Progenitor cell of endocrine pancreas (in vitro differentiated cells): ENCODE data around the gene EXOC8. TPM values are rescaled to one million over a fixed set of nuclear protein-coding genes. Genes with fewer than 3 reads are reported as not detected.
A peak's percentile ranks its signal among the peaks of the same experiment; 100 is the strongest.

ENCODE experiments used
- DNase-seq: peaks from one replicate; pipeline ENCODE4 v3.0.0; 2021; ENCODE audit warnings: low spot score; ENCODE audit not compliant: unreplicated experiment
- H3K27ac Mint-ChIP-seq: 2 replicates; pipeline ENCODE4 v1.8.0; 2021; ENCODE audit warnings: mild to moderate bottlenecking, moderate library complexity, mixed read lengths
- H3K27me3 Mint-ChIP-seq: 2 replicates; pipeline ENCODE4 v1.8.0; 2021; ENCODE audit warnings: mixed read lengths
- H3K36me3 Mint-ChIP-seq: 2 replicates; pipeline ENCODE4 v1.8.0; 2022; ENCODE audit warnings: mixed read lengths; ENCODE audit not compliant: insufficient read depth
- H3K4me1 Mint-ChIP-seq: 2 replicates; pipeline ENCODE4 v1.8.0; 2021; ENCODE audit warnings: low read depth, mixed read lengths
- H3K4me3 Mint-ChIP-seq: 2 replicates; pipeline ENCODE4 v1.8.0; 2021; ENCODE audit warnings: low read depth, mild to moderate bottlenecking, moderate library complexity, mixed read lengths
- H3K9me3 Mint-ChIP-seq: 2 replicates; pipeline ENCODE4 v1.8.0; 2021; ENCODE audit warnings: low read depth, mixed read lengths
- total RNA-seq: library from RNA; stranded (reverse); gene quantifications from 2 replicates; pipeline ENCODE4 v1.2.1, GENCODE V29; 2021
- TF ChIP-seq, protein P1 (sequence below): fragments of 200-600 bp; sonication (generic); IDR thresholded peaks from one replicate; pipeline ENCODE4 v1.5.0; 2021; ENCODE audit warnings: antibody characterized with exemption, mild to moderate bottlenecking; ENCODE audit not compliant: unreplicated experiment

EXOC8 gene
- total RNA-seq, 1 donor from 2014 or later, result 9.6 TPM

DNA sequence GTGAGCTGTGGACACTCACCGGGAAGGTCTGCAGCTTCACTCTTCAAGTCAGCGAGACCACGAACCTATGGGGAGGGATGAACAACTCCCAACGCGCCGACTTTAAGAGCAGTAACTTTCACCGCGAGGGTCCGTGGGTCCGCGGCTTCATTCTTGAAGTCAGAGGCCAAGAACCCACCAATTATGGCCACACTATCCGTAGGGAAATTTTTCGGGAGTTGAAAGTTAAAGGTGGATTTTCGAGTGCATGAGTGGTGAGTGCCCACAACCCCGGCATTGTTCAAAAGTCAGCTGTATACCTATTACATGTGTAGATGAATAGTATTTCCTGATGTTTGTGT is 19.7 kb downstream of the EXOC8 start:
- Mint-ChIP-seq H3K27me3 (no peaks in the 10 kb centered on the region), H3K9me3 (no peaks in the 10 kb centered on the region), H3K27ac (no peak overlapping the region), H3K36me3 (no peaks in the 10 kb centered on the region), H3K4me3 (no peak overlapping the region), H3K4me1 (no peaks in the 10 kb centered on the region)
- TF ChIP-seq, protein P1, sequence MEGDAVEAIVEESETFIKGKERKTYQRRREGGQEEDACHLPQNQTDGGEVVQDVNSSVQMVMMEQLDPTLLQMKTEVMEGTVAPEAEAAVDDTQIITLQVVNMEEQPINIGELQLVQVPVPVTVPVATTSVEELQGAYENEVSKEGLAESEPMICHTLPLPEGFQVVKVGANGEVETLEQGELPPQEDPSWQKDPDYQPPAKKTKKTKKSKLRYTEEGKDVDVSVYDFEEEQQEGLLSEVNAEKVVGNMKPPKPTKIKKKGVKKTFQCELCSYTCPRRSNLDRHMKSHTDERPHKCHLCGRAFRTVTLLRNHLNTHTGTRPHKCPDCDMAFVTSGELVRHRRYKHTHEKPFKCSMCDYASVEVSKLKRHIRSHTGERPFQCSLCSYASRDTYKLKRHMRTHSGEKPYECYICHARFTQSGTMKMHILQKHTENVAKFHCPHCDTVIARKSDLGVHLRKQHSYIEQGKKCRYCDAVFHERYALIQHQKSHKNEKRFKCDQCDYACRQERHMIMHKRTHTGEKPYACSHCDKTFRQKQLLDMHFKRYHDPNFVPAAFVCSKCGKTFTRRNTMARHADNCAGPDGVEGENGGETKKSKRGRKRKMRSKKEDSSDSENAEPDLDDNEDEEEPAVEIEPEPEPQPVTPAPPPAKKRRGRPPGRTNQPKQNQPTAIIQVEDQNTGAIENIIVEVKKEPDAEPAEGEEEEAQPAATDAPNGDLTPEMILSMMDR, result no peak
- no peak for DNase-seq

DNA sequence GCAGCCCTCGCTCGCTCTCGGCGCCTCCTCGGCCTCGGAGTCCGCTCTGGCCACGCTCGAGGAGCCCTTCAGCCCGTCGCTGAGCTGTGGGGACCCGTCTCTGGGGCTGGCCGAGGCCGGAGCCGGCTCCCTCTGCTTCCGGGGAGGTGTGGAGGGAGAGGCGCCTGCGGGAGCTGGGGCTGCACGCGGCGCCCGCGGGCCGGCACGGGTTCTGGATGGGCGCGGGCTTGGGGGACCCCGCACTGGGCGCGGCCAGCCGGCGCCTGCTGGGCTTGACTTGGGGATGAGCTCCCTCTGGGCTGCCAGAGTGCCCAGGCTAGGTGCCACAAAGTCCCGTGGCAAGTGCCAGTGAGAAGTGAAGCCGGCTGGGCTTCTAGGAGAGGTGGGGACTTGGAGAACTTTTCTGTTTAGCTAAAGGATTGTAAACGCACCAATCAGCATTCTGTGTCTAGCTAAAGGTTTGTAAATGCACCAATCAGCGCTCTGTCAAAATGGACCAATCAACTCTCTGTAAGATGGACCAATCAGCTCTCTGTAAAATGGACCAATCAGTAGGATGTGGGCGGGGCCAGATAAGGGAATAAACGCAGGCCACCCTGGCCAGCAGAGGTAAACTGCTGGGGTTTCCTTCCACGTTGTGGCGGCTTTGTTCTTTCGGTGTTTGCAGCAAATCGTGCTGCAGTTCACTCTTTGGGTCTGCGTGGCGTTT is 20.2 kb downstream of the EXOC8 start:
- TF ChIP-seq, protein P1, result no peak
- Mint-ChIP-seq H3K9me3 (no peaks in the 10 kb centered on the region), H3K4me3 (no peak overlapping the region), H3K36me3 (no peaks in the 10 kb centered on the region), H3K27me3 (no peaks in the 10 kb centered on the region), H3K4me1 (no peaks in the 10 kb centered on the region), H3K27ac (no peak overlapping the region)
- DNase-seq, result no peak

GRCh38 chr1:231315887-231316286 is 21.8 kb downstream of the EXOC8 start:
- no peak overlapping the region for H3K4me3 Mint-ChIP-seq
- TF ChIP-seq, protein P1, result peak; percentile 45
- no peak for DNase-seq
- H3K36me3 Mint-ChIP-seq, result no peaks in the 10 kb centered on the region
- no peak overlapping the region for H3K27ac Mint-ChIP-seq
- H3K27me3 Mint-ChIP-seq, result no peaks in the 10 kb centered on the region
- H3K4me1 Mint-ChIP-seq, result no peaks in the 10 kb centered on the region
- H3K9me3 Mint-ChIP-seq, result no peaks in the 10 kb centered on the region

GRCh38 chr1:231313661-231314060 is 24.0 kb downstream of the EXOC8 start:
- Mint-ChIP-seq H3K27me3 (no peaks in the 10 kb centered on the region), H3K4me1 (no peaks in the 10 kb centered on the region), H3K36me3 (no peaks in the 10 kb centered on the region), H3K4me3 (no peak overlapping the region), H3K27ac (no peak overlapping the region), H3K9me3 (no peaks in the 10 kb centered on the region)
- DNase-seq, result no peak
- TF ChIP-seq, protein P1, result no peak

DNA sequence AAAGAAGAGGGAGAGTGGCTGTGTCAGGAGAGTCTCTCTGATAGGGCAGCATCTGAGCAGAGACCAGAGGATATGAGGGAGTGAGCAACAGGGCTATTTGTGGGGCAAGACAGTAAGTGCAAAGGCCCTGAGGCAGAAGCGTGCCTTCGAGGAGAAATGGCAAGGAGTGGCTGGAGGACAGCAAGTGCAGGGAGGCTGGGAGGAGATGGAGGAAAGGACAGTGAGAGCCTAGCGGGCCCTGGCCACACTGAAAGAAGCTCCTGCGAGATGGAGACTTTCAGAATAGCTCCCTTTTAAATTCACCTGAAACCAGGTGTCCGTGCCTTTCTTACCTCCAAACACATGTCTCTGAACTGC is 25.2 kb downstream of the EXOC8 start:
- no peak for DNase-seq
- H3K27ac Mint-ChIP-seq, result no peak overlapping the region
- no peaks in the 10 kb centered on the region for H3K27me3 Mint-ChIP-seq
- H3K36me3 Mint-ChIP-seq, result no peaks in the 10 kb centered on the region
- no peaks in the 10 kb centered on the region for H3K9me3 Mint-ChIP-seq
- H3K4me3 Mint-ChIP-seq, result no peak overlapping the region
- TF ChIP-seq, protein P1, result no peak
- no peaks in the 10 kb centered on the region for H3K4me1 Mint-ChIP-seq
